ENCODE data around the gene SRSF7. TPM values are rescaled to one million over a fixed set of nuclear protein-coding genes. Genes with fewer than 3 reads are reported as not detected.
"Not testable (repeated sequence)": the region's sequence is repeated elsewhere in the genome, so short reads cannot be mapped to it uniquely, and the experiment has no call there.

SRSF7 gene
- total RNA-seq, result 185 to 189 TPM (median 187 TPM) in 3 replicates

DNA sequence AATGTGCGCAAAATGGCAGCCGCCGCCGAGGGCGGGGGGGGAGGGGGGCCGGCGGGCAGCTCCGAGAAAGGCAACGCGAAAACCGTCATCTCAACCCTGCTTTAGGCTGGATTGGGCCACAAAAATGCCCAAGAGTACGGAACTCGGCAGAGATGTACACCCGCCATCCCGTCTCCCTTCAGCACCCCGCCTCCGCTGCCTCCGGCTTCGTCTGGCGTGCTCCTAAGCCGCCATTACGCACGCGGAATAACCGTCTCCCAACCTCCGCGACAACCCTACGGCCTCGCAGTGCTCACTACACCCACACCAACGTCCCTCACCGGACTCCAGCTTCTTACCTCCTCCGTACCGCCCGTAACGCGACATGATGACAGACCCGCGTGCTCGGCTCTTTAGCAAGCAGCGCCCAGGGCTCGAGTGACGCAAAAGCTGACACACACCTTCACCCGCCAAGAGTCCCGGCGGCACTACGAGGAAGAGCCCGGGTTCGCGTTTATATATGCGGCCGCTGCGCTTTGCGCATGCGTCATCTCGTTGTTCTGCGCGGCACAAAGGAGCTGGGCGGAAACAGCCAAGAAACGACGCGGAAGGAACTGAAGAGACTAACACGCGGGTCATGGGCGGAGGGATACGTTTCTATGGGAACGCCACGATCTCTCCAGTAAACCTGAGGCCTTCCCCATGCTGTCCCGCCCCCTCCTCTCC is at the start of gene SRSF7:
SRSF7 (minus strand) TSS at position 471 of the 705 bp plus-strand sequence; CDS start at position 366, 105 bp downstream.
- TF ChIP-seq, protein P1, sequence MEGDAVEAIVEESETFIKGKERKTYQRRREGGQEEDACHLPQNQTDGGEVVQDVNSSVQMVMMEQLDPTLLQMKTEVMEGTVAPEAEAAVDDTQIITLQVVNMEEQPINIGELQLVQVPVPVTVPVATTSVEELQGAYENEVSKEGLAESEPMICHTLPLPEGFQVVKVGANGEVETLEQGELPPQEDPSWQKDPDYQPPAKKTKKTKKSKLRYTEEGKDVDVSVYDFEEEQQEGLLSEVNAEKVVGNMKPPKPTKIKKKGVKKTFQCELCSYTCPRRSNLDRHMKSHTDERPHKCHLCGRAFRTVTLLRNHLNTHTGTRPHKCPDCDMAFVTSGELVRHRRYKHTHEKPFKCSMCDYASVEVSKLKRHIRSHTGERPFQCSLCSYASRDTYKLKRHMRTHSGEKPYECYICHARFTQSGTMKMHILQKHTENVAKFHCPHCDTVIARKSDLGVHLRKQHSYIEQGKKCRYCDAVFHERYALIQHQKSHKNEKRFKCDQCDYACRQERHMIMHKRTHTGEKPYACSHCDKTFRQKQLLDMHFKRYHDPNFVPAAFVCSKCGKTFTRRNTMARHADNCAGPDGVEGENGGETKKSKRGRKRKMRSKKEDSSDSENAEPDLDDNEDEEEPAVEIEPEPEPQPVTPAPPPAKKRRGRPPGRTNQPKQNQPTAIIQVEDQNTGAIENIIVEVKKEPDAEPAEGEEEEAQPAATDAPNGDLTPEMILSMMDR (IDR thresholded peaks at IDR 0.05; ENCODE audit: unreplicated experiment), result no peak
- H3K36me3 Mint-ChIP-seq, result peaks cover 27% of the 10 kb centered on the region
- peaks cover 47% of the 10 kb centered on the region for H3K4me1 Mint-ChIP-seq
- peak within 1 kb of the TSS; percentile 99 for H3K4me3 Mint-ChIP-seq
- peaks cover 3% of the 10 kb centered on the region for H3K27me3 Mint-ChIP-seq (ENCODE audit: low read depth)
- no peaks in the 10 kb centered on the region for H3K9me3 Mint-ChIP-seq
- peak; percentile 95 to 99 for DNase-seq (ENCODE audit: low spot score in 2 of 2, unreplicated experiment in 2 of 2)
- H3K27ac Mint-ChIP-seq, result peak within 1 kb of the TSS; percentile 100

DNA sequence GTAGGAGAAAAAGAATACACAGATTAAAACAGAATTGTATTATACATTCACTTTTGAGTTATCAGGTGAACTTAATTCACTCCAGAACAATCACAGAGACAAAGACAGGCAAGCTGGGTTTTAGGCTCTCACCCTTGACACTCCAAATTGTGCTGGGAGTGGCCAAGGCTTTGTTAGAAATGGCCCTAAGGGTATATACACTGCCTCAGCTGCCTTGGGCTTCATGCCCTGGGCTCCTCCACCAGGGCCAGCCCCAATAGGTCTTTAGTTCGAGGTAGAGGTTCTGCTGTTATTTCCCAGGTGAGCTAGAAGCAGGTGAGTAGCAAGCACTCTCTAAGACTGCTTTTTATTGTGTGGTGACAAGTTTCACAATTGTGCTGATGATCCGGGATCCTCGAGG is 46.8 kb upstream of the SRSF7 start:
- Mint-ChIP-seq H3K36me3 (peaks cover 10% of the 10 kb centered on the region), H3K9me3 (no peaks in the 10 kb centered on the region), H3K4me1 (peaks cover 4% of the 10 kb centered on the region), H3K4me3 (no peak overlapping the region), H3K27ac (no peak overlapping the region), H3K27me3 (ENCODE audit: low read depth) (no peaks in the 10 kb centered on the region)
- DNase-seq (ENCODE audit: low spot score in 2 of 2, unreplicated experiment in 2 of 2), result no peak
- TF ChIP-seq, protein P1 (IDR thresholded peaks at IDR 0.05; ENCODE audit: unreplicated experiment), result no peak

DNA sequence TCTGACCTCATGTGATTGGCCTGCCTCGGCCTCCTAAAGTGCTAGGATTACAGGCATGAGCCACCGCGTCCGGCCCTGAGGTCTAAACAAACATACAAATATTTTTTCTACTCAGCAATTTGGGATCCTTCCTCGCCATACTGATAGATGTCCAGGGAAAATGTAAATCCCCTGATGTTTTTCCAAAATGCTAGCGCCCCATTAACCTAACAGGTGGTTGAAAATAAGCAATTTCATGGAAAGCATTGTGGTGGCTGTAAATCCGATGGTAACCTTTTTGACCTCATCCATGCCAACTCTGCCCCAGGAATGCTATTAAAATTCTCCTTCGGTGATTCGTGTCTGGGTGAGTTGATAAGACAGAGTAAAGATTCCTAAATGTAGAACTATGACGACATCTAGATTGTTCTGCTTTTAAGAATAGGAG is 46.1 kb upstream of the SRSF7 start:
- no peak for DNase-seq (ENCODE audit: low spot score in 2 of 2, unreplicated experiment in 2 of 2)
- Mint-ChIP-seq H3K27ac (no peak overlapping the region), H3K4me3 (no peak overlapping the region), H3K4me1 (peaks cover 4% of the 10 kb centered on the region), H3K9me3 (no peaks in the 10 kb centered on the region), H3K36me3 (peaks cover 7% of the 10 kb centered on the region), H3K27me3 (ENCODE audit: low read depth) (no peaks in the 10 kb centered on the region)
- TF ChIP-seq, protein P1 (IDR thresholded peaks at IDR 0.05; ENCODE audit: unreplicated experiment), result no peak

DNA sequence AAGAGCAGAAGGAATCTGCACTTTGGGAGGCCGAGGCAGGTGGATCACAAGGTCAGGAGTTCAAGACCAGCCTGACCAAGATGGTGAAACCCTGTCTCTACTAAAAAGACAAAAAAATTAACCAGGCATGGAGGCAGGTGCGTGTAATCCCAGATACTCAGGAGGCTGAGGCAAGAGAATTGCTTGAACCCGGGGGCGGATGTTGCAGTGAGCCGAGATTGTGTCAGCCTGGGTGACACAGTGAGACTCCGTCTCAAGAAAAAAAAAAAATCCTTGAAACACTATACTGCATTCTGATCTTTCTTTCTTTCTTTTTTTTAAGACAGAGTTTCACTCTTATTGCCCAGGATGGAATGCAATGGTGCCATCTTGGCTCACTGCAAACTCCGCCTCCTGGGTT is 43.9 kb upstream of the SRSF7 start:
- H3K4me3 Mint-ChIP-seq; H3K4me1 Mint-ChIP-seq; DNase-seq (ENCODE audit: low spot score in 2 of 2, unreplicated experiment in 2 of 2); H3K9me3 Mint-ChIP-seq; H3K27ac Mint-ChIP-seq; H3K27me3 Mint-ChIP-seq (ENCODE audit: low read depth); H3K36me3 Mint-ChIP-seq: not testable (repeated sequence)

DNA sequence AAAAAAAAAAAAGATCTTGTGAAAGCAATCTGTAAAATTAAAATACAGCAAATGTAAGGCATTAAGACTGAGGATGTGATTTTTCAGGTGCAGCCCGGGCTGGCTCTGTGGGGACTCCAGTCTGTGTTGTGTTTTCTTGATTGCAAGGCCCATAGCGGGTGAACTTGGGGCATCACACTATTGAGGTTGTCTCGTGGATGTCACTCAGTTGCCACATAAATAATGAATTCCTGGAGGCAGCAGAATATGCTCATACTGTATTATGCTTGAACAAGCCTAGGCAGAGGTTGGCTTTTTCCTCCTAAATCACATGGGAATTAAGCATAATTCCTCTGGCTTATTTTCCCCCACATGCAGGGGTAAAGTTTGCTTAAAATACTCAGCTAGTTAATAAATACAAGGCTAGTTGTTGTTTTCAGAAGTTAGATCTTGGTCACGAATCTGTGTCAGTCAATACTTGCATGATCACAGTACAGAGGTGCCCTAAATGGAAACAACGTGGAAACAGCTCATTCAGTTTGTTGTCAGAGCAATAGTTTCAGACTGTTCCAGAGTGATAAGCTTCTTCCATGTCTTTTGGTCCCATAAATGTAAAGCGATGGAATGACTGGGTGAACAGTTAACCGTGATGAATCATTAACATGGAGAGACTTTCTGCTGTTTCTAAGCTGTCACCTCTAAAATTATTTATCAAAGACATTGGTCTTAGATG is 43.2 kb upstream of the SRSF7 start:
- Mint-ChIP-seq H3K4me1 (peaks cover 4% of the 10 kb centered on the region), H3K27ac (no peak overlapping the region), H3K27me3 (ENCODE audit: low read depth) (no peaks in the 10 kb centered on the region), H3K4me3 (no peak overlapping the region), H3K9me3 (no peaks in the 10 kb centered on the region), H3K36me3 (peaks cover 2% of the 10 kb centered on the region)
- DNase-seq (ENCODE audit: low spot score in 2 of 2, unreplicated experiment in 2 of 2), result no peak
- TF ChIP-seq, protein P1 (IDR thresholded peaks at IDR 0.05; ENCODE audit: unreplicated experiment), result no peak

DNA sequence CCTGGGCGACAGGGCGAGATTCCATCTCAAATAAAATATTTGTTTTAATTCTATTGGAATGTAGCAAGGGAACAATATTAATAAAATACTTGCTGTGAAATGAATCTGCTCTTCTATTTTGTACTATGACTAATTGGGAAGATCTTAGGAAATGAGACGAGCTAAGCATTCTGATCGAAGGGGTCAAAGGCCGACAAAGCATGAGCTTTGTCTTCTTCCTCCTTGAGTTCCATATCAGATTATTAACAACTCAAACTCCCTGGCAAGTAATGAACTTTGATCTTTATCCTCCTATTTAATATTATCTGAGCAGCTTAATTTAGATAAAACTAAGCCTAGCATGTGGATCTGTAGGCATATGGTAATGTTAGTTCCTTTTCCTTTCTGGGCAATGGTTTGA is 42.4 kb upstream of the SRSF7 start:
- no peaks in the 10 kb centered on the region for H3K36me3 Mint-ChIP-seq
- no peak for DNase-seq (ENCODE audit: low spot score in 2 of 2, unreplicated experiment in 2 of 2)
- H3K27ac Mint-ChIP-seq, result no peak overlapping the region
- H3K9me3 Mint-ChIP-seq, result no peaks in the 10 kb centered on the region
- H3K4me3 Mint-ChIP-seq, result no peak overlapping the region
- H3K4me1 Mint-ChIP-seq, result peaks cover 4% of the 10 kb centered on the region
- TF ChIP-seq, protein P1 (IDR thresholded peaks at IDR 0.05; ENCODE audit: unreplicated experiment), result no peak
- H3K27me3 Mint-ChIP-seq (ENCODE audit: low read depth), result no peaks in the 10 kb centered on the region

Measured in mesothelial cell of epicardium (in vitro differentiated cells).